GM10248 (cell line): ENCODE data around the gene ACTN3.
A peak's percentile ranks its signal among the peaks of the same experiment; 100 is the strongest.

Experiments used
- CTCF ChIA-PET: fragments of 300-600 bp; sonication (Branson Sonifier 250); formaldehyde crosslinking; extraction: SDS; loops from one replicate; lab custom pipeline; 2021; ENCODE audit warnings: antibody characterized with exemption; lab: Yijun Ruan, JAX
- POLR2A ChIA-PET: fragments of 350-650 bp; sonication (Branson Sonifier 250); formaldehyde crosslinking; extraction: SDS; loops from one replicate; lab custom pipeline; 2020; ENCODE audit warnings: antibody characterized with exemption; lab: Yijun Ruan, JAX
- DNase-seq: peaks from one replicate; pipeline ENCODE4 v3.0.0; 2012; ENCODE audit errors: extremely low spot score
- TF ChIP-seq, protein P1 (sequence below): IDR thresholded peaks from 2 replicates; pipeline ENCODE4 v1.5.1; 2012; ENCODE audit warnings: mild to moderate bottlenecking, low read depth; ENCODE audit errors: extremely low read depth, missing control alignments, control extremely low read depth

Gene ACTN3

DNA sequence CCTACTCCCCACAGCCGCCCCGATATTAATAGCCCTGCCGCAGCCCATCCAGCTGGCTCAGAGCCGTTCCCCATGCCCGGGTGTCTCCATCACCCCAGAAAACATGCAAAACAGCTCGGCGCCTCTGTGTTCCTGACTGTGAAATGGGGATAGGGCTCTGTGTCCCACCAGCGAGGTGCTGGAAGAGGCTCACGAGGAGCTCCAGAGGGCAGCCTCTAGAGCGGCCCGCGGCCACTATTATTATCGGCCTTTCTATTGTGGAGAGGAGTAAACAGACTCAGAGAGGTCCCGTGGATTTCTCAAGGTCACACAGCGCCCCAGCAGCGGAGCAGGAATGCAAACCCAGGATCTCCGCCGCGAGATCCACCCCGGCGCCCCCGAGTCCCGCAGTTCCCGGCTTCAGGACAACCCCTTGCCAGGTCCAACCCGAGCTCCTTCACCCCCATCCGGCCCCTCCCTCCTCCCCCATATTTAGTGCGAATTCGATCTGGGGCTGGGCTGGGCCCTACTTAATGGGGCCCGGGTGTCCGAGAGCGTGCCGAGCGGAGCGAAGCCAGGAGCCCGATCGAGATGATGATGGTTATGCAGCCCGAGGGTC is at the start of gene ACTN3:
TSS of gene ACTN3 (plus strand) at position 536 of the 598 bp plus-strand sequence. CDS start at position 571, 35 bp downstream.
- POLR2A ChIA-PET = interaction anchor here (0.8 to 1.9 kb wide), 5 partner anchors 13 to 132 kb away, joined by 3 to 7 read pairs (median 4); partner anchors contain the start of genes CTSF, RBM4 and RBM4B
- TF ChIP-seq, protein P1, sequence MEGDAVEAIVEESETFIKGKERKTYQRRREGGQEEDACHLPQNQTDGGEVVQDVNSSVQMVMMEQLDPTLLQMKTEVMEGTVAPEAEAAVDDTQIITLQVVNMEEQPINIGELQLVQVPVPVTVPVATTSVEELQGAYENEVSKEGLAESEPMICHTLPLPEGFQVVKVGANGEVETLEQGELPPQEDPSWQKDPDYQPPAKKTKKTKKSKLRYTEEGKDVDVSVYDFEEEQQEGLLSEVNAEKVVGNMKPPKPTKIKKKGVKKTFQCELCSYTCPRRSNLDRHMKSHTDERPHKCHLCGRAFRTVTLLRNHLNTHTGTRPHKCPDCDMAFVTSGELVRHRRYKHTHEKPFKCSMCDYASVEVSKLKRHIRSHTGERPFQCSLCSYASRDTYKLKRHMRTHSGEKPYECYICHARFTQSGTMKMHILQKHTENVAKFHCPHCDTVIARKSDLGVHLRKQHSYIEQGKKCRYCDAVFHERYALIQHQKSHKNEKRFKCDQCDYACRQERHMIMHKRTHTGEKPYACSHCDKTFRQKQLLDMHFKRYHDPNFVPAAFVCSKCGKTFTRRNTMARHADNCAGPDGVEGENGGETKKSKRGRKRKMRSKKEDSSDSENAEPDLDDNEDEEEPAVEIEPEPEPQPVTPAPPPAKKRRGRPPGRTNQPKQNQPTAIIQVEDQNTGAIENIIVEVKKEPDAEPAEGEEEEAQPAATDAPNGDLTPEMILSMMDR = no peak
- DNase-seq = peak; percentile 53
- CTCF ChIA-PET = interaction anchor here (1.1 to 2.1 kb wide), 7 partner anchors 13 to 160 kb away, joined by 3 to 8 read pairs (median 5); partner anchors contain the start of genes DPP3 and RBM4B

DNA sequence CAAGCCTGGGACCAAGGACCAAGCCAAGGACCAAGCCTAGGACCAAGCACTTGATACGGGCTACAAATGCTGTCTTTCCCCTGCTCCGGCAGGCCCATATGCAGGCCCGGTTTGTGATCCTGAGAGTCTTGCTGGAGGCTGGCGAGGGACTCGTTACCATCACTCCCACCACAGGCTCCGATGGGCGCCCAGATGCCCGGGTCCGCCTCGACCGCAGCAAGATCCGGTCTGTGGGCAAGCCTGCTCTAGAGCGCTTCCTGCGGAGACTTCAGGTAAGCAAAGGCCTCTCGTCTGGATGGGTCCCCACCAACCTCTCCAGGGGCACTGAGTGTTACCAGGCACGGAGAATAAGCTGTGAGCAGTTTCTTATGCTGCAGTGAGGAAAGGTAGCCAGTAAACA is 49.5 kb upstream of the ACTN3 start:
- ChIA-PET CTCF (interaction anchor here (1.2 kb wide), 1 partner anchor 88 kb away, joined by 4 read pairs; no protein-coding TSS in a partner anchor), POLR2A (no interaction called here)
- no peak for DNase-seq
- TF ChIP-seq, protein P1 = no peak

DNA sequence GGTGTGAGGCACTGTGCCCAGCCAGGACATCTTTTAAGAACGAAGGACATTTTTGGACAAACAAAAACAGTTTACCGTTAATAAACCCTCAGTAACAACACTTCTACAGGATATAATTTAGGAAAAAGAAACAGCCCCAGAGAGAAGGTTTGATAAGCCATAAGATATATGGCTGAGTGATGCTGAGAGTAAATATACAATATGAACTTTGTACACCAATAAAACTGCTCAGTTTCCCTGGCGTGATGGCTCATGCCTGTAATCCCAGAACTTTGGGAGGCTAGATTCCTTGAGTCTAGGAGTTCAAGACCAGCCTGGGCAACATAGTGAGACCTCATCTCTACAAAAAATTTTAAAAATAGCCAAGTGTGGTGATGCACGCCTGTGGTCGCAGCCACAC is 48.2 kb upstream of the ACTN3 start:
- ChIA-PET POLR2A (no interaction called here), CTCF (no interaction called here)
- DNase-seq = no peak
- TF ChIP-seq, protein P1 = no peak

DNA sequence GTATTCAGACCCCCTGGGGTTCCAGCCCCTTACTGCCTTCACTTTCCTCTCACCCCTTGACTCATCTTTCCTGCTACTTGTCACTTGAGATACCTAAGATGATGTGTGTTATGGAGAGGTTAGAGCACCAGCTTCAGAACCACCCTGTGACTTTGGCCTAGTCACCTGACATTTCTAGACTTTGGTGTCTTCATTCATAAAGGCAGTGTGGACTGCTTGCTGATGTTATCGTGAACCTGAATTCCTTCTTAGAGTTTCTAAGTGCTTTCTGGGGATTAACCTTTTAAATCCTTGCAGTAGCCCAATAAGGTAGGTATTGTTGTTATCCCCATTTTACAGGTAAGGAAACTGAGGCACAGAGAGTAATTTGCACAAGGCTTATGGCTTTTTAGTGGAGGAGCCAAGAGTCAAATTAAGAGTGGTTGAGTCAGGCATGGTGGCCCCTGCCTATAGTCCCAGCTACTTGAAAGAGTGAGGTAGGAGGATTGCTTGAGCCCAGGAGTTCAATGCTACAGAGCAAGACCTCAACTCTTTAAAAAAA is 41.4 kb upstream of the ACTN3 start:
- TF ChIP-seq, protein P1 = no peak
- DNase-seq = no peak
- POLR2A ChIA-PET = no interaction called here
- CTCF ChIA-PET = no interaction called here

DNA sequence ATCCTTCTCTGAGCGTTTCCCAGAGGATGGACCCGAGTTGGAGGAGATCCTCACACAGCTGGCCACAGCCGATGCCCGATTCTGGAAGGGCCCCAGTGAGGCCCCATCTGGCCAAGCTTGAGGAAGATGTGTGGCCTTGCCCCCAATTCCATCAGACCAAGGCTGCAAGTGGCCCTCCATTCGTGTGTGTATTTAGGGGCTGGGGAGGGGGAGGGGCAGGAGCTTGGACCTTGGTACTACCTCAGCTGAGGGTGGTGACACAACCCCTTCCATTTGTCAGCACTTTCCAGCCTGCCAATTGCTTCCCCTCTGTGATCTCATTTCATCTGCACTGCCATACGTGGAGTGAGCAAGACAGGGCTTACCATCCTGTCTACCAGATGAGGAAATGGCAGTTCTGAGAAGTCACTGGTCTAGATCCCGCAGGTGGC is 37.6 kb upstream of the ACTN3 start:
- TF ChIP-seq, protein P1 = no peak
- DNase-seq = no peak
- POLR2A ChIA-PET = no interaction called here
- CTCF ChIA-PET = interaction anchor here (1.1 to 1.9 kb wide), 4 partner anchors 23 to 169 kb away, joined by 3 to 7 read pairs (median 4); partner anchors contain the start of gene RBM4B

DNA sequence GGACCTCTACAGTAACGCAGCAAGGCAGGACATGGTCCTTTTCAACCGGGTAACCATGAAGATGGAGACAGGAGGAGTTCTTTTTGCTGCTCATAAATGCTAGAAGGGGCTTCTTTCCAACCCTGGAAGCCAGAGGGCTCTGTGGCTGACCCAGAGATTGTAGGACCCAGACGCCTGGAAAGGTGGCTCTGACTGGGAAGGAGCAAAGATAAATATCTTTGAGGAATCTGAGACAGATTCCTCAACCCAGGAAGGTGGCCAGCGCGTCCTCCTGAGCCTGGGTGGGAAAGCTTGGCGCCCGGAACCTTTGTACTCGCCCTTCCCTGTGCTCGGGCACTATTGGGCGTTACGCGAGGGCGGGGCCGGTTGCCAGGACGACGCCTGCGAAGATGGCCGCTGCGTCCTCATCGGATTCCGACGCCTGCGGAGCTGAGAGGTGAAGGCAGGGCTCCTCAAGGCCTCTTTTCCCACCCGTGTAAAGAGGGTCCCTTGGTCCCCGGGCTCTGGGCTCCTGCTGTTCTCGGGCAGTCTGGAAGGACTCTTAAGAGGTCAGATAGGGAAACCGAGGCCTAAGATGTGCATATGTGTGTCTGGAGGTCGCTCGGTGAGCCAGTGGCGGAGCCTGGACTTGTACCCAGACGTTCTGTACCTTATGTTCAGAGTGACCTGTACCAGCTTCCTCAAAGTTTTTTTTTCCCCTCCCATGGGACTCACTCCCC is 36.3 kb upstream of the ACTN3 start, which contains the start of gene BBS1:
TSS of gene BBS1 (plus strand) at position 365 of the 719 bp plus-strand sequence. CDS start at position 390, 25 bp downstream.
- ChIA-PET CTCF (interaction anchor here (0.9 to 1.9 kb wide), 6 partner anchors 20 to 168 kb away, joined by 3 to 7 read pairs (median 3); partner anchors contain the start of genes DPP3 and RBM4B), POLR2A (no interaction called here)
- DNase-seq = peak; percentile 91
- TF ChIP-seq, protein P1 = no peak
